ENCODE results near the gene RPL34. TPM values are rescaled to one million over a fixed set of nuclear protein-coding genes. Genes with fewer than 3 reads are reported as not detected.

RPL34 gene
- total and polyA plus RNA-seq, 2 of the 8 experiments (the other 6 are each of a cell fraction or from before 2014, with no cell fraction given): 1,430 to 2,987 TPM

DNA sequence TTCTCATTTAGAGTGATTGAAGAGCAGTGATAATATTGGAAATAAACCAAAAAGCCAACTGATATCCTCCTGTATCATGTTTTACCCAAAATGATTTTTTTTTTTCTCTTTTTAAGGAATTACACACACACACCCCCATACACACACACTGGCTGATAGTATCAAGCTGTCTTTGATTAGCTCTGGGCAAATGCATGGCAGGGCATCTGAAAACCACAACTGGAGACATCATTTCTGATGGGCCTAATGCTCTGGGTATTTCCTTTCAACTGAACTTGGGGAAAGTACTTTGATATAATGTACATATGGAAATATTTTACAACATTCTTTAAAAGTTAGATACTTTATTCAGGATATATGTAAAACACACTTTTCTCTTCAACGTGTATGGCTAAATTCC lies 15.9 kb downstream of the RPL34 start:
- no peak overlapping the region for H4K8ac ChIP-seq (ENCODE audit: extremely low read depth, insufficient read depth, low read length)
- no peaks in the 10 kb centered on the region for H3K79me1 ChIP-seq (ENCODE audit: low read depth, low read length)
- no peak overlapping the region for H4K91ac ChIP-seq (replicated peaks; ENCODE audit: insufficient read length, low read length)
- H3K36me3 ChIP-seq (ENCODE audit: control insufficient read depth in 2 of 4, insufficient read depth in 4 of 4, low read length in 3 of 4): peaks cover 6 to 48% (median 30%) of the 10 kb centered on the region in 4 experiments
- no peak overlapping the region for H2BK120ac ChIP-seq (replicated peaks; ENCODE audit: low read depth, low read length)
- H2BK20ac ChIP-seq (ENCODE audit: low read length): no peak overlapping the region
- H3K4me2 ChIP-seq (ENCODE audit: insufficient read depth in 1 of 2, low read depth in 2 of 2, low read length in 2 of 2): no peak overlapping the region
- no peak overlapping the region for H2AK5ac ChIP-seq (ENCODE audit: low read depth, low read length)
- H3K4me1 ChIP-seq (replicated peaks in 1 of 4; ENCODE audit: control insufficient read depth in 3 of 4, insufficient read depth in 4 of 4, low read length in 3 of 4): no peaks in the 10 kb centered on the region
- H2BK12ac ChIP-seq (ENCODE audit: low read depth, low read length): no peak overlapping the region
- H3K23ac ChIP-seq (ENCODE audit: insufficient read length): no peak overlapping the region
- no peak overlapping the region for H2BK15ac ChIP-seq (ENCODE audit: low read length)
- H2AFZ ChIP-seq (ENCODE audit: low read length): no peak overlapping the region
- no peak overlapping the region for H3K4ac ChIP-seq (replicated peaks; ENCODE audit: insufficient read length, low read depth, low read length)
- H3K9ac ChIP-seq (replicated peaks in 1 of 4; ENCODE audit: extremely low read depth in 1 of 4, low read depth in 3 of 4, low read length in 3 of 4): no peak overlapping the region
- no peak for TF ChIP-seq CTBP2 (IDR thresholded peaks at IDR 0.05; ENCODE audit: borderline replicate concordance, insufficient read depth, insufficient read length, low read length)
- TF ChIP-seq CHD2 (IDR thresholded peaks at IDR 0.05; ENCODE audit: low read length): no peak
- no peak for TF ChIP-seq EGR1 (IDR thresholded peaks at IDR 0.05; ENCODE audit: borderline replicate concordance, low read depth, low read length)
- TF ChIP-seq, protein P1, sequence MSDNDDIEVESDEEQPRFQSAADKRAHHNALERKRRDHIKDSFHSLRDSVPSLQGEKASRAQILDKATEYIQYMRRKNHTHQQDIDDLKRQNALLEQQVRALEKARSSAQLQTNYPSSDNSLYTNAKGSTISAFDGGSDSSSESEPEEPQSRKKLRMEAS (IDR thresholded peaks at IDR 0.05): no peak
- no peak for TF ChIP-seq SP4 (IDR thresholded peaks at IDR 0.05; ENCODE audit: low read length)
- no peak for TF ChIP-seq CHD1 (IDR thresholded peaks at IDR 0.05; ENCODE audit: low read depth, low read length)
- TF ChIP-seq EZH2 (IDR thresholded peaks at IDR 0.05; ENCODE audit: low read depth, low read length, severe bottlenecking): no peak
- no peak for TF ChIP-seq TEAD4 (IDR thresholded peaks at IDR 0.05; ENCODE audit: low read depth, low read length)
- TF ChIP-seq CBX8 (IDR thresholded peaks at IDR 0.05; ENCODE audit: borderline replicate concordance, low read depth, low read length): no peak
- no peak for TF ChIP-seq BACH1 (IDR thresholded peaks at IDR 0.05; ENCODE audit: low read length)
- no peak for TF ChIP-seq NRF1 (IDR thresholded peaks at IDR 0.05; ENCODE audit: low read depth, low read length)
- no peaks in the 10 kb centered on the region for H3K23me2 ChIP-seq (ENCODE audit: low read depth, low read length)
- H3K9me3 ChIP-seq (ENCODE audit: insufficient read depth in 2 of 2, low read depth in 1 of 2, low read length in 1 of 2): no peaks in the 10 kb centered on the region
- no peak overlapping the region for H3K18ac ChIP-seq (ENCODE audit: extremely low read depth, low read length)
- H2BK5ac ChIP-seq (ENCODE audit: low read depth, low read length): no peak overlapping the region
- no peak overlapping the region for H3K56ac ChIP-seq (replicated peaks; ENCODE audit: insufficient read length, low read depth, low read length)
- FAIRE-seq (no peak), DNase-seq (ENCODE audit: low read depth in 1 of 2, low spot score in 2 of 2) (no peak)
- no peaks in the 10 kb centered on the region for H3K79me2 ChIP-seq (ENCODE audit: control insufficient read depth in 1 of 2, insufficient read depth in 2 of 2, low read length in 2 of 2)
- CTCF ChIA-PET (ENCODE audit: partially characterized antibody): interaction anchor here (0.6 to 1.2 kb wide), 5 partner anchors 12 to 890 kb away, joined by 3 to 7 read pairs (median 3); no protein-coding TSS in a partner anchor
- no peak overlapping the region for H3K14ac ChIP-seq (ENCODE audit: insufficient read length)
- H4K20me1 ChIP-seq (replicated peaks in 1 of 2; ENCODE audit: control insufficient read depth in 1 of 2, insufficient read depth in 2 of 2, low read length in 2 of 2): peaks cover 0 to 2% of the 10 kb centered on the region in 2 experiments
- no peaks in the 10 kb centered on the region for H3K27me3 ChIP-seq (replicated peaks in 1 of 4; ENCODE audit: control insufficient read depth in 3 of 4, extremely low read depth in 1 of 4, insufficient read depth in 3 of 4, low read length in 3 of 4)
- POLR2A ChIA-PET (ENCODE audit: partially characterized antibody): interaction anchor here (0.9 to 3.2 kb wide), 5 partner anchors 11 to 18 kb away, joined by 3 to 40 read pairs (median 7); partner anchors contain the start of genes OSTC and RPL34
- no peak overlapping the region for H4K5ac ChIP-seq (ENCODE audit: insufficient read length, low read depth, low read length)
- 85% methylated on average over 1 of the region's 1 CpG; no CpG with 5 or more reads in 1 of the 2 experiments for WGBS, 2 experiments (ENCODE audit: extremely low coverage in 1 of 2, insufficient coverage in 1 of 2, insufficient read length in 1 of 2, insufficient replicate concordance in 2 of 2, low coverage in 1 of 2, low lambda C conversion rate in 2 of 2, missing lambda C conversion rate in 1 of 2)
- H3K27ac ChIP-seq (ENCODE audit: low read depth, low read length): no peak overlapping the region
- no peak overlapping the region for H3K4me3 ChIP-seq (ENCODE audit: extremely low read depth in 1 of 4, insufficient read depth in 2 of 4, low read depth in 3 of 4, low read length in 4 of 4)

Measured in H1 (cell line).